ENCODE measurements around the gene ITGA11. TPM values are rescaled to one million over a fixed set of nuclear protein-coding genes. Genes with fewer than 3 reads are reported as not detected.

Gene ITGA11
- total RNA-seq, 3 donors from 2014 or later, result 7.8 to 8.5 (median 7.9) TPM

DNA sequence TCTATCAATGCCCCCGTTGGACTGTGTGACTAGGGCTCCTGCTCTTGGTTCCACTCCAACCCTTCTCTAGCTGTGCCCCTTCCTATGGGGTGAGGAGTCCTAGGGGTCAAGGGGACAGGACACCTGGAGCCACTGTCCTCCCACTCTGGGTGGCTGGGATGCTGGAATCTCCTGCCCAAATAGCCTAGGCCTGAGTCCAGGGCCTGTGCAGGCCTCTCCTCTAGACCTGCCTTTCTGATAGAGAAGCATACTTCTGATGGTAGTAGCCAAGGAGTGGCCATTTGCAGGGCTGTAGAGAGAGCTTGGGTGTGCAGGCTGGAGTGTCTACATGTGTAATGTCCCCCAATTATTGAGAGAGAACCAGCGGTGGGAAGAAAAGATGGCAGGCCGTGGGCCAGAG is 54.2 kb downstream of the ITGA11 start:
- TF ChIP-seq POLR2A (IDR thresholded peaks at IDR 0.05) (no peak), CTCF (IDR thresholded peaks at IDR 0.05) (no peak), POLR2AphosphoS5 (IDR thresholded peaks at IDR 0.05) (no peak)
- no peaks in the 10 kb centered on the region for H3K27me3 ChIP-seq
- intact Hi-C loops (cut with DNase I; ENCODE audit: low total_unique reads), result no loop called here
- no peaks in the 10 kb centered on the region for H3K36me3 ChIP-seq
- H3K27ac ChIP-seq, result no peak overlapping the region
- H3K4me1 ChIP-seq, result no peaks in the 10 kb centered on the region
- H3K9me3 ChIP-seq, result no peaks in the 10 kb centered on the region
- no peak overlapping the region for H3K4me3 ChIP-seq
- no peak for DNase-seq (ENCODE audit: low spot score in 2 of 2)

DNA sequence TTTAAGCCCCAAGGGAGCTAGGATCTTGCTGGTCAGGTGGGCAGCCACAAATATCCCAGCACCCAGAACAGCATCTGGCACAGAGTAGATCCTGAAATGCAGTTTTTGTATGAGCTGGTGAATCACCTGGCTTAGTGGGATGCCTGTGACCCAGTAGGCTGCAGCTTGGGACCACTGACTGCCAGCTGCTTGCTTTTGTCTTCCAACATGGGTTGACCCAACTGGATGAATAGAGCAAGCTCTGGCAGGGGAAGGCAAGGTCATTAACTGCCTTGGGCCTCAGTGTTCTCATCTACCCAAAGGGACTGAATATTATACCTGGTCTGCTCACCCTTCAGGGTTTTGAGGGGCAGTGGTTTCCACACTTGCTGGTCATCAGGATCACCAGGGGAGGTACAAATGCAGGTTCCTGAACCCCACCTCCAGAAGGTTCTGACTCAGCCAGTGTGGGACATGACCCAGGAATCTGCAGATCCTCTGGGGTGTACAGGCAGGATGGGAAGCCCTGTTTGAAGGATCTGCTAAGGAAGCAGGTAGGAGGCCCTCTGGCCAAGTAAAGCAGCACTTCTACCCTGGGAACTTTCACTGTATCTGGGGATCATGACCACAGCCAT is 55.4 kb downstream of the ITGA11 start:
- no peaks in the 10 kb centered on the region for H3K9me3 ChIP-seq
- DNase-seq (ENCODE audit: low spot score in 2 of 2), result no peak
- no peaks in the 10 kb centered on the region for H3K4me1 ChIP-seq
- H3K4me3 ChIP-seq, result no peak overlapping the region
- intact Hi-C loops (cut with DNase I; ENCODE audit: low total_unique reads), result no loop called here
- TF ChIP-seq POLR2A (IDR thresholded peaks at IDR 0.05) (no peak), POLR2AphosphoS5 (IDR thresholded peaks at IDR 0.05) (no peak), CTCF (IDR thresholded peaks at IDR 0.05) (no peak)
- H3K27me3 ChIP-seq, result no peaks in the 10 kb centered on the region
- H3K36me3 ChIP-seq, result no peaks in the 10 kb centered on the region
- H3K27ac ChIP-seq, result no peak overlapping the region

DNA sequence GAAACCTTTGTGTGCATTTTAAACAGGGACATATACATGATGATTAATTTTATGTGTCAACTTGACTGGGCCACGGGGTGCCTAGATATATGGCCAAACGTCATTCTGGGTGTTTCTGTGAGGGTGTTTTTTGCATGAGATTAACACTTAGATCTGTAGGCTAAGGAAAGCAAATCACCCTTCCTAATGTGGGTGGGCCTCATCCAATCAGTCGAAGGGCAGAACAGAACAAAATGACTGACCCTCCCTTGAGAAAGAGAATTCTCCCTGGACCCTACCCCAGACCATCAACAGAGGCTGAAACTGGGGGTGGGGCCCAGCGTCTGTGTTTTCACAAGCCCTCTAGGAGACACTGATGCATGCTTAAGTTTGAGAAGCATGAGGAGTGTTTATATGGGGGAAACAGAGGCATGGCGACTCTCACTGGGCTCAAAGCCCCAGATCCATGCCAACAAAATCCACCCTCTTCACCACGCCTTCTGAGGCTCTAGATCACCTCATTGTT is 56.2 kb downstream of the ITGA11 start:
- Histone ChIP-seq H3K4me3 (no peak overlapping the region), H3K9me3 (no peaks in the 10 kb centered on the region), H3K36me3 (no peaks in the 10 kb centered on the region), H3K4me1 (no peaks in the 10 kb centered on the region), H3K27ac (no peak overlapping the region), H3K27me3 (no peaks in the 10 kb centered on the region)
- intact Hi-C loops (cut with DNase I; ENCODE audit: low total_unique reads), result no loop called here
- DNase-seq (ENCODE audit: low spot score in 2 of 2), result no peak
- TF ChIP-seq POLR2AphosphoS5 (IDR thresholded peaks at IDR 0.05), result no peak
- no peak for TF ChIP-seq POLR2A (IDR thresholded peaks at IDR 0.05)
- no peak for TF ChIP-seq CTCF (IDR thresholded peaks at IDR 0.05)

- Histone ChIP-seq H3K9me3 (no peaks in the 10 kb centered on the region), H3K4me1 (no peaks in the 10 kb centered on the region), H3K4me3 (no peak overlapping the region), H3K27ac (peak overlapping the region in 1 of 2 donors; percentile 7), H3K27me3 (no peaks in the 10 kb centered on the region), H3K36me3 (no peaks in the 10 kb centered on the region)
- intact Hi-C loops (cut with DNase I; ENCODE audit: low total_unique reads), result no loop called here
- no peak for TF ChIP-seq POLR2AphosphoS5 (IDR thresholded peaks at IDR 0.05)
- no peak for TF ChIP-seq POLR2A (IDR thresholded peaks at IDR 0.05)
- TF ChIP-seq CTCF (IDR thresholded peaks at IDR 0.05), result no peak
- DNase-seq (ENCODE audit: low spot score in 2 of 2), result no peak
These were observed 56.8 kb downstream of the ITGA11 start for GRCh38 chr15:68375191-68375631.

DNA sequence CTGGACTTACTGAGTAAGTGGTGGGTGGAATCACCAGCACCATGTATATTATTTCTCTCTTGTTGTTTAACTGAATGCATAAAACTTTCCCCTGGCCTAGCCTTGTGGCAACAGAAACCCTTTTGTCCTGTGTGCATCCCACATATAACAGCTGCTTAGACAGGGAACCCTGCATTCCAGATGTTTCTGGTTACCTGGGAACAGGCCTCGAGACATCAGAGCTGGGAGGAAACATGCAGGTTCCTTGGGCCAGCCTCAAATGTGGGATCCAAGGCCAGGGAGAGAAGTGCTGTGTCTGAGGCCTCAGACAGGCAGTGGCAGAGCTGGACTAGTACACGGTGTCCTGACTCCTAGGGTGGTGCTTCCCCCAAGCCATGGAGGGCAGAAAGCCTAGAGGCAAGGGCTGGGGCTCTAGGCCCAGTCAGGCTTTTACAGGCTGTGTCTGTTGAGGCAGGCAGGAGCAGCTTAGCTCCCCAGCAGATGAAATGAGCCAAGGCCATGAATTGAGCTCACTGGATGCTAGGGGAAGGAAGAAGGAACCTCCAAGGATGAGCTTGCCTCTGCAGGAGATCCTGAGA is 57.7 kb downstream of the ITGA11 start:
- H3K27ac ChIP-seq, result no peak overlapping the region
- H3K9me3 ChIP-seq, result no peaks in the 10 kb centered on the region
- H3K36me3 ChIP-seq, result no peaks in the 10 kb centered on the region
- H3K4me3 ChIP-seq, result no peak overlapping the region
- no peak for DNase-seq (ENCODE audit: low spot score in 2 of 2)
- no peaks in the 10 kb centered on the region for H3K4me1 ChIP-seq
- intact Hi-C loops (cut with DNase I; ENCODE audit: low total_unique reads), result no loop called here
- H3K27me3 ChIP-seq, result no peaks in the 10 kb centered on the region
- TF ChIP-seq POLR2AphosphoS5 (IDR thresholded peaks at IDR 0.05) (no peak), POLR2A (IDR thresholded peaks at IDR 0.05) (no peak), CTCF (IDR thresholded peaks at IDR 0.05) (no peak)

Data from breast epithelium (tissue), 4 donors.